ENCODE results near the gene NCAM1.

GRCh38 chr11:113026778-113027177 is 65.6 kb downstream of the NCAM1 start:
- TF ChIP-seq, protein P1, sequence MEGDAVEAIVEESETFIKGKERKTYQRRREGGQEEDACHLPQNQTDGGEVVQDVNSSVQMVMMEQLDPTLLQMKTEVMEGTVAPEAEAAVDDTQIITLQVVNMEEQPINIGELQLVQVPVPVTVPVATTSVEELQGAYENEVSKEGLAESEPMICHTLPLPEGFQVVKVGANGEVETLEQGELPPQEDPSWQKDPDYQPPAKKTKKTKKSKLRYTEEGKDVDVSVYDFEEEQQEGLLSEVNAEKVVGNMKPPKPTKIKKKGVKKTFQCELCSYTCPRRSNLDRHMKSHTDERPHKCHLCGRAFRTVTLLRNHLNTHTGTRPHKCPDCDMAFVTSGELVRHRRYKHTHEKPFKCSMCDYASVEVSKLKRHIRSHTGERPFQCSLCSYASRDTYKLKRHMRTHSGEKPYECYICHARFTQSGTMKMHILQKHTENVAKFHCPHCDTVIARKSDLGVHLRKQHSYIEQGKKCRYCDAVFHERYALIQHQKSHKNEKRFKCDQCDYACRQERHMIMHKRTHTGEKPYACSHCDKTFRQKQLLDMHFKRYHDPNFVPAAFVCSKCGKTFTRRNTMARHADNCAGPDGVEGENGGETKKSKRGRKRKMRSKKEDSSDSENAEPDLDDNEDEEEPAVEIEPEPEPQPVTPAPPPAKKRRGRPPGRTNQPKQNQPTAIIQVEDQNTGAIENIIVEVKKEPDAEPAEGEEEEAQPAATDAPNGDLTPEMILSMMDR (IDR thresholded peaks at IDR 0.05) = no peak
- no peak for TF ChIP-seq ATF2 (CRISPR knock-in tag; IDR thresholded peaks at IDR 0.05; ENCODE audit: borderline replicate concordance, low read depth)
- TF ChIP-seq USF1 (CRISPR knock-in tag; IDR thresholded peaks at IDR 0.05) = no peak
- no peak for TF ChIP-seq PREB (CRISPR knock-in tag; IDR thresholded peaks at IDR 0.05; ENCODE audit: borderline replicate concordance)
- TF ChIP-seq, protein P2, sequence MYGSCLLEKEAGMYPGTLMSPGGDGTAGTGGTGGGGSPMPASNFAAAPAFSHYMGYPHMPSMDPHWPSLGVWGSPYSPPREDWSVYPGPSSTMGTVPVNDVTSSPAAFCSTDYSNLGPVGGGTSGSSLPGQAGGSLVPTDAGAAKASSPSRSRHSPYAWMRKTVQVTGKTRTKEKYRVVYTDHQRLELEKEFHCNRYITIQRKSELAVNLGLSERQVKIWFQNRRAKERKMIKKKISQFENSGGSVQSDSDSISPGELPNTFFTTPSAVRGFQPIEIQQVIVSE (CRISPR knock-in tag; IDR thresholded peaks at IDR 0.05; ENCODE audit: borderline replicate concordance) = no peak
- TF ChIP-seq, protein P3, sequence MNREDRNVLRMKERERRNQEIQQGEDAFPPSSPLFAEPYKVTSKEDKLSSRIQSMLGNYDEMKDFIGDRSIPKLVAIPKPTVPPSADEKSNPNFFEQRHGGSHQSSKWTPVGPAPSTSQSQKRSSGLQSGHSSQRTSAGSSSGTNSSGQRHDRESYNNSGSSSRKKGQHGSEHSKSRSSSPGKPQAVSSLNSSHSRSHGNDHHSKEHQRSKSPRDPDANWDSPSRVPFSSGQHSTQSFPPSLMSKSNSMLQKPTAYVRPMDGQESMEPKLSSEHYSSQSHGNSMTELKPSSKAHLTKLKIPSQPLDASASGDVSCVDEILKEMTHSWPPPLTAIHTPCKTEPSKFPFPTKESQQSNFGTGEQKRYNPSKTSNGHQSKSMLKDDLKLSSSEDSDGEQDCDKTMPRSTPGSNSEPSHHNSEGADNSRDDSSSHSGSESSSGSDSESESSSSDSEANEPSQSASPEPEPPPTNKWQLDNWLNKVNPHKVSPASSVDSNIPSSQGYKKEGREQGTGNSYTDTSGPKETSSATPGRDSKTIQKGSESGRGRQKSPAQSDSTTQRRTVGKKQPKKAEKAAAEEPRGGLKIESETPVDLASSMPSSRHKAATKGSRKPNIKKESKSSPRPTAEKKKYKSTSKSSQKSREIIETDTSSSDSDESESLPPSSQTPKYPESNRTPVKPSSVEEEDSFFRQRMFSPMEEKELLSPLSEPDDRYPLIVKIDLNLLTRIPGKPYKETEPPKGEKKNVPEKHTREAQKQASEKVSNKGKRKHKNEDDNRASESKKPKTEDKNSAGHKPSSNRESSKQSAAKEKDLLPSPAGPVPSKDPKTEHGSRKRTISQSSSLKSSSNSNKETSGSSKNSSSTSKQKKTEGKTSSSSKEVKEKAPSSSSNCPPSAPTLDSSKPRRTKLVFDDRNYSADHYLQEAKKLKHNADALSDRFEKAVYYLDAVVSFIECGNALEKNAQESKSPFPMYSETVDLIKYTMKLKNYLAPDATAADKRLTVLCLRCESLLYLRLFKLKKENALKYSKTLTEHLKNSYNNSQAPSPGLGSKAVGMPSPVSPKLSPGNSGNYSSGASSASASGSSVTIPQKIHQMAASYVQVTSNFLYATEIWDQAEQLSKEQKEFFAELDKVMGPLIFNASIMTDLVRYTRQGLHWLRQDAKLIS (CRISPR knock-in tag; IDR thresholded peaks at IDR 0.05; ENCODE audit: borderline replicate concordance) = no peak
- no peak for TF ChIP-seq GABPB1 (CRISPR knock-in tag; IDR thresholded peaks at IDR 0.05)
